PC-3 (cell line): ENCODE measurements around the gene PRRG3. TPM values are rescaled to one million over a fixed set of nuclear protein-coding genes. Genes with fewer than 3 reads are reported as not detected.

ENCODE experiments used
- ATAC-seq: fragments of 200-7000 bp; cut with Tn5 transposase; 2 replicates; pipeline ENCODE4 v1.9.1; 2020; ENCODE audit warnings: mild to moderate bottlenecking, moderate library complexity
- BruUV-seq: library from RNA; stranded (reverse); fragments of 400-500 nt; replicated peaks from 2 replicates; lab custom pipeline; 2021; lab: Mats Ljungman, UMichigan
- CTCF ChIA-PET: fragments of 300-600 bp; sonication (Branson Sonifier 250); formaldehyde crosslinking; loops from one replicate; lab custom pipeline; 2022; ENCODE audit warnings: antibody characterized with exemption; lab: Charles Lee
- POLR2A ChIA-PET: fragments of 300-600 bp; sonication (Branson Sonifier 250); formaldehyde crosslinking; loops from one replicate; lab custom pipeline; 2022; ENCODE audit warnings: antibody characterized with exemption; ENCODE audit not compliant: unreplicated experiment; lab: Charles Lee
- DNase-seq: peaks from one replicate; pipeline ENCODE4 v3.0.0-alpha.2; 2015
- H2AFZ ChIP-seq: fragments of 300-600 bp; sonication (generic); 2 replicates; pipeline ENCODE4 v1.6.0; 2016; ENCODE audit warnings: antibody characterized with exemption, low read length
- H3F3A ChIP-seq: fragments of 300-600 bp; sonication (generic); one replicate; pipeline ENCODE4 v1.6.0; 2017; ENCODE audit warnings: antibody characterized with exemption, low read length, control low read depth, mild to moderate bottlenecking; ENCODE audit not compliant: unreplicated experiment
- H3K27ac ChIP-seq: fragments of 300-600 bp; sonication (generic); 2 replicates; pipeline ENCODE4 v1.5.1; 2016; ENCODE audit warnings: mild to moderate bottlenecking, low read length
- H3K27me3 ChIP-seq: fragments of 300-600 bp; sonication (generic); 2 replicates; pipeline ENCODE4 v1.6.1; 2016; ENCODE audit warnings: low read length, mixed read lengths
- H3K36me3 ChIP-seq: fragments of 300-600 bp; sonication (generic); 2 replicates; pipeline ENCODE4 v1.6.1; 2016; ENCODE audit warnings: low read depth, mixed run types, low read length, mixed read lengths
- H3K4me1 ChIP-seq: fragments of 300-600 bp; sonication (generic); 2 replicates; pipeline ENCODE4 v1.5.1; 2016; ENCODE audit warnings: low read length; ENCODE audit not compliant: insufficient read depth
- H3K4me2 ChIP-seq: fragments of 300-600 bp; sonication (generic); 2 replicates; pipeline ENCODE4 v1.6.0; 2016; ENCODE audit warnings: low read length
- H3K4me3 ChIP-seq: fragments of 300-600 bp; sonication (generic); 2 replicates; pipeline ENCODE4 v1.5.1; 2016; ENCODE audit warnings: mild to moderate bottlenecking, low read length, mixed read lengths
- H3K79me2 ChIP-seq: fragments of 300-600 bp; sonication (generic); 2 replicates; pipeline ENCODE4 v1.6.1; 2017; ENCODE audit warnings: low read length, mixed read lengths
- H3K9ac ChIP-seq: fragments of 300-600 bp; sonication (generic); 2 replicates; pipeline ENCODE4 v1.6.0; 2016; ENCODE audit warnings: mild to moderate bottlenecking, low read length
- H3K9me2 ChIP-seq: fragments of 300-600 bp; sonication (generic); replicated peaks from 2 replicates; pipeline ENCODE4 v1.6.1; 2016; ENCODE audit warnings: mixed run types, low read length, mixed read lengths
- H3K9me3 ChIP-seq: fragments of 300-600 bp; sonication (generic); 2 replicates; pipeline ENCODE4 v1.6.1; 2016; ENCODE audit warnings: low read length, mixed read lengths
- H4K20me1 ChIP-seq: fragments of 300-600 bp; sonication (generic); 2 replicates; pipeline ENCODE4 v1.6.1; 2016; ENCODE audit warnings: low read length, mixed read lengths
- CTCF ChIP-seq: fragments of 300-600 bp; sonication (generic); conservative IDR thresholded peaks from 2 replicates; pipeline ENCODE4 v1.5.1; 2017; ENCODE audit warnings: antibody characterized with exemption, low read depth, mild to moderate bottlenecking, low read length
- EZH2 ChIP-seq: fragments of 300-600 bp; sonication (generic); IDR thresholded peaks from one replicate; pipeline ENCODE4 v1.6.1; 2017; ENCODE audit warnings: antibody characterized with exemption, mild to moderate bottlenecking, low read length; ENCODE audit not compliant: unreplicated experiment
- EZH2phosphoT487 ChIP-seq: fragments of 300-600 bp; sonication (generic); IDR thresholded peaks from 2 replicates; pipeline ENCODE4 v1.6.1; 2018; ENCODE audit warnings: mild to moderate bottlenecking, antibody characterized with exemption, low read length, borderline replicate concordance
- intact Hi-C: fragments of 100-400 bp; cut with micrococcal nuclease; formaldehyde crosslinking; loops from 2 replicates; pipeline ENCODE4 v1.9.0; 2023
- total RNA-seq: library from RNA; depleted of rRNA; stranded (reverse); fragments of >200 nt; gene quantifications from 2 replicates; pipeline ENCODE4 v1.2.3, GENCODE V29; 2014; rRNA removed

The PRRG3 gene
- total RNA-seq, 1 experiment from 2014 or later = not detected

DNA sequence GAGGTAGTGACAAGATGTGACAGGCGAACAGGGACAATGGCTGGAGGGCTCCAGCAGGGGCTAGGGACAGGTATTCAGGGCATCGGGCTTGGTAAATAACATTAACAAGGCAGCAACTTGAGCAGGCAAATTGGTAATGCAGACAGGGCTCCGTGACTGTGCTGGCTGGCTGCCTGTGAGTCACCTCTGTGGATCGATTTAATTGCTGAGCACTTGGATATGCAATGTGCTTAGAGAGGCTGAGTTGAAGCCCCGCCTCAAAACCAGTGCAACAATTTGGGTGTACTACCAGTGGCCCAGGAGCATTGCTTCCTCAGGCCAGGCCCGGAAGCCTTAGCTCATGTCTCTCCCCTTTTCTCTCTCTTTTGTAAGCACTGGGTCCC lies 58.8 kb downstream of the PRRG3 start:
- ChIA-PET CTCF (no interaction called here), POLR2A (no interaction called here)
- no peaks in the 10 kb centered on the region for H3K4me1 ChIP-seq
- DNase-seq (peak; percentile 59), ATAC-seq (no peak)
- H3K9me2 ChIP-seq = no peaks in the 10 kb centered on the region
- H3K27me3 ChIP-seq = no peaks in the 10 kb centered on the region
- no peaks in the 10 kb centered on the region for H3K36me3 ChIP-seq
- no peak overlapping the region for H3K9ac ChIP-seq
- no peaks in the 10 kb centered on the region for H4K20me1 ChIP-seq
- intact Hi-C loops = no loop called here
- no peak overlapping the region for H2AFZ ChIP-seq
- no TSS peak for BruUV-seq
- no peak overlapping the region for H3K27ac ChIP-seq
- no peaks in the 10 kb centered on the region for H3F3A ChIP-seq
- H3K79me2 ChIP-seq = no peaks in the 10 kb centered on the region
- TF ChIP-seq CTCF (no peak), EZH2 (no peak), EZH2phosphoT487 (no peak)
- H3K9me3 ChIP-seq = no peaks in the 10 kb centered on the region
- H3K4me3 ChIP-seq = no peak overlapping the region
- H3K4me2 ChIP-seq = no peak overlapping the region

DNA sequence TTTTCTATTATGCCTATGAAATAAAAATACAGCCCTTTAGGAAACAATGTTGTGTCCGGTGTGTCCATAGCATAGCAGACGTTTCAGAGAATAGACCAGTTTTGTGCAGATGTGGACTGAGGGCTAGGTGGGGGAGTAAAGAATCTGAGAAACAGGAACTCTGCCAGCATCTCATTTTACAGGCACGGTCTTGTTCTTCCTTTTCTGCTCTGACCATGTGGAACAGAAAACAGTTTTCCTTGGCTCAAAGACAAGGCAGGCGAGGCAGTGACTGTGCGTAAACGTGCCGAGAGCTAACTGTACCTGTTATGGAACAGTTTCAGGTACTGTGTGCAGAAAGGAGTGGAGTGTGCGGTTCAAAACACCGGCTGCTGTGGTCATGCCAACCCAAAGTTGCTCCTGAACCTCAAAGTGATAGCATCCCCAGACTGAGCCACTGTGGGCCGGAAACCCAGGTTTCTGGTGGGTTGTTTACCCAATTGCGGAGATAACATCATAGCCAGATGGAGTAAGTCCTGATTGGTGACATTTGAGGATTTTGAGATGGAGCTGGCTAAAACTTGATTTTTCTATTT lies 59.5 kb downstream of the PRRG3 start:
- no peak for ATAC-seq
- no peak overlapping the region for H3K4me2 ChIP-seq
- no peak overlapping the region for H3K9ac ChIP-seq
- H3K4me3 ChIP-seq = no peak overlapping the region
- BruUV-seq = no TSS peak
- no peaks in the 10 kb centered on the region for H3K4me1 ChIP-seq
- H4K20me1 ChIP-seq = no peaks in the 10 kb centered on the region
- CTCF ChIA-PET = no interaction called here
- no peaks in the 10 kb centered on the region for H3F3A ChIP-seq
- H3K36me3 ChIP-seq = no peaks in the 10 kb centered on the region
- POLR2A ChIA-PET = no interaction called here
- TF ChIP-seq CTCF (no peak), EZH2phosphoT487 (no peak), EZH2 (no peak)
- H3K9me3 ChIP-seq = no peaks in the 10 kb centered on the region
- no peaks in the 10 kb centered on the region for H3K27me3 ChIP-seq
- H3K27ac ChIP-seq = no peak overlapping the region
- no peaks in the 10 kb centered on the region for H3K79me2 ChIP-seq
- intact Hi-C loops = no loop called here
- DNase-seq = no peak
- H3K9me2 ChIP-seq = no peaks in the 10 kb centered on the region
- H2AFZ ChIP-seq = no peak overlapping the region

Other genes with a start within 250 kb of the PRRG3 start
- gene PASD1, start 131.8 kb upstream of the PRRG3 start, total RNA-seq = not detected in 2 replicates
- gene FATE1, start 20.6 kb downstream of the PRRG3 start, total RNA-seq = not detected in 2 replicates
- gene CNGA2, start 39.3 kb downstream of the PRRG3 start, total RNA-seq = not detected in 2 replicates
- gene MAGEA4, start 217.4 kb downstream of the PRRG3 start, total RNA-seq = not detected in 2 replicates